HepG2 (cell line): ENCODE results near the gene MTHFD1L. TPM values are rescaled to one million over a fixed set of nuclear protein-coding genes. Genes with fewer than 3 reads are reported as not detected.

Experiments used
- EP300 ChIP-seq, 3 experiments: sonication (generic) in 1 of 3; formaldehyde crosslinking in 1 of 3; IDR thresholded peaks; 2 replicates each; pipeline versions ENCODE4 v1.5.1 to v1.6.1; 2011 to 2020; ENCODE audit warnings: low read depth in 2 of 3, low read length in 2 of 3, borderline replicate concordance in 1 of 3, improper control_type of control experiment in 1 of 3, mild to moderate bottlenecking in 1 of 3, missing genetic modification reagents in 1 of 3, moderate library complexity in 1 of 3
- HNRNPLL ChIP-seq: fragments of 200-400 bp; formaldehyde crosslinking; IDR thresholded peaks from 2 replicates; pipeline ENCODE4 v1.6.1; 2017; ENCODE audit warnings: mild to moderate bottlenecking, low read depth, low read length; ENCODE audit not compliant: poor library complexity, severe bottlenecking
- JUND ChIP-seq: sonication (generic); formaldehyde crosslinking; IDR thresholded peaks from 2 replicates; pipeline ENCODE4 v1.8.0; 2022; ENCODE audit warnings: mild to moderate bottlenecking, missing genetic modification reagents
- LCORL ChIP-seq, 2 experiments: fragments of 450-650 bp in 1 of 2; sonication (generic) in 1 of 2; formaldehyde crosslinking in 1 of 2; IDR thresholded peaks; 2 replicates each; pipeline versions ENCODE4 v1.5.0 to v1.6.1; 2017 to 2020; ENCODE audit warnings: antibody characterized with exemption in 1 of 2, missing genetic modification reagents in 1 of 2
- RXRB ChIP-seq: IDR thresholded peaks from 2 replicates; pipeline ENCODE4 v1.6.1; 2016; ENCODE audit warnings: borderline replicate concordance, missing genetic modification reagents, missing compliant biosample characterization
- SOX13 ChIP-seq, 3 experiments: fragments of 450-650 bp in 1 of 3; sonication (generic) in 1 of 3; formaldehyde crosslinking in 1 of 3; IDR thresholded peaks in 2 of 3; conservative IDR thresholded peaks in 1 of 3; 2 replicates each; pipeline versions ENCODE4 v1.5.0 to v1.6.1; 2016 to 2020; ENCODE audit warnings: antibody characterized with exemption in 1 of 3, mild to moderate bottlenecking in 1 of 3, missing compliant biosample characterization in 1 of 3, missing genetic modification reagents in 1 of 3, moderate library complexity in 1 of 3
- TFDP2 ChIP-seq: sonication (generic); formaldehyde crosslinking; IDR thresholded peaks from 2 replicates; pipeline ENCODE4 v1.4.0; 2020; ENCODE audit warnings: missing genetic modification reagents
- ZFP91 ChIP-seq: sonication (generic); formaldehyde crosslinking; IDR thresholded peaks from 2 replicates; pipeline ENCODE4 v1.9.0; 2022; ENCODE audit warnings: missing genetic modification reagents, mild to moderate bottlenecking, borderline replicate concordance
- ZNF414 ChIP-seq: sonication (generic); formaldehyde crosslinking; IDR thresholded peaks from 2 replicates; pipeline ENCODE4 v1.5.0; 2020; ENCODE audit warnings: missing genetic modification reagents
- ZNF430 ChIP-seq: sonication (generic); formaldehyde crosslinking; IDR thresholded peaks from 2 replicates; pipeline ENCODE4 v1.9.0; 2021; ENCODE audit warnings: mild to moderate bottlenecking, missing genetic modification reagents
- ZNF563 ChIP-seq: sonication (generic); formaldehyde crosslinking; IDR thresholded peaks from 2 replicates; pipeline ENCODE4 v1.8.0; 2022; ENCODE audit warnings: mild to moderate bottlenecking, moderate library complexity, missing genetic modification reagents
- ZNF607 ChIP-seq: sonication (generic); formaldehyde crosslinking; IDR thresholded peaks from 2 replicates; pipeline ENCODE4 v1.5.1; 2020; ENCODE audit warnings: missing genetic modification reagents, mild to moderate bottlenecking, borderline replicate concordance
- ZNF609 ChIP-seq: sonication (generic); formaldehyde crosslinking; IDR thresholded peaks from 2 replicates; pipeline ENCODE4 v1.4.0; 2020; ENCODE audit warnings: mild to moderate bottlenecking, missing genetic modification reagents, borderline replicate concordance
- ZSCAN20 ChIP-seq: sonication (generic); formaldehyde crosslinking; IDR thresholded peaks from 2 replicates; pipeline ENCODE4 v1.4.0; 2020; ENCODE audit warnings: missing genetic modification reagents, mild to moderate bottlenecking, borderline replicate concordance
- ZUFSP ChIP-seq: sonication (generic); formaldehyde crosslinking; IDR thresholded peaks from 2 replicates; pipeline ENCODE4 v1.9.0; 2021; ENCODE audit warnings: missing genetic modification reagents, mild to moderate bottlenecking, borderline replicate concordance
- polyA plus RNA-seq, 8 experiments: library from polyadenylated mRNA; depleted of rRNA in 3 of 8; stranded (reverse) in 7 of 8; unstranded in 1 of 8; fragments of >200 nt; fragmentation: Illumina TruSeq in 4 of 8; extraction: Trizol in 4 of 8; gene quantifications; 2 replicates each; pipeline versions ENCODE4 v1.2.1 to v1.2.3, GENCODE V29; 2011 to 2016; ENCODE audit warnings: low read depth in 4 of 8, missing spikeins in 1 of 8, mixed read lengths in 1 of 8; ENCODE audit not compliant: insufficient read depth in 1 of 8
- total RNA-seq, 5 experiments: library from RNA; depleted of rRNA; stranded (reverse); fragments of >200 nt; fragmentation: Illumina TruSeq; extraction: Trizol; gene quantifications; 2 replicates each; pipeline ENCODE4 v1.2.3, GENCODE V29; 2016; ENCODE audit warnings: low read depth in 1 of 5

MTHFD1L gene
- total and polyA plus RNA-seq, 2 of the 13 experiments (the other 11 are each of a cell fraction or from before 2014, with no cell fraction given) = 24.0 to 39.6 TPM

- TF ChIP-seq SOX13 (IDR thresholded peaks at IDR 0.05) = peak; percentile 58; the same call in 1 of the 2 replicates
- peak in 1 of 2 experiments; percentile 66; a peak in 2 of 4 replicates for TF ChIP-seq SOX13 (CRISPR knock-in tag; conservative IDR thresholded peaks at IDR 0.05 in 1 of 2, IDR thresholded peaks at IDR 0.05 in 1 of 2)
- TF ChIP-seq ZSCAN20 = 0 out of 2 replicates have a peak, but pooled peaks have one; percentile 50
- no peak for TF ChIP-seq LCORL (IDR thresholded peaks at IDR 0.05)
- TF ChIP-seq LCORL (CRISPR knock-in tag; IDR thresholded peaks at IDR 0.05) = peak; percentile 53; the same call in 1 of the 2 replicates
- TF ChIP-seq ZNF609 (CRISPR knock-in tag) = no peak
- no peak for TF ChIP-seq TFDP2 (CRISPR knock-in tag)
- TF ChIP-seq ZNF607 (CRISPR knock-in tag) = peak; percentile 71; the same call in 1 of the 2 replicates
- TF ChIP-seq ZNF430 = no peak
- TF ChIP-seq RXRB (CRISPR knock-in tag) = peak; percentile 24; the same call in 1 of the 2 replicates
- TF ChIP-seq ZNF414 (CRISPR knock-in tag) = no peak
- no peak for TF ChIP-seq ZFP91 (CRISPR knock-in tag)
- TF ChIP-seq ZUFSP = no peak
- 0 out of 2 replicates have a peak, but pooled peaks have one; percentile 23 for TF ChIP-seq ZNF563 (CRISPR knock-in tag)
- no peak for TF ChIP-seq HNRNPLL
- no peak for TF ChIP-seq JUND
- TF ChIP-seq EP300 (IDR thresholded peaks at IDR 0.05; ENCODE audit: low read depth in 2 of 2, low read length in 2 of 2) = 0 out of 4 replicates have a peak, but pooled peaks of 1 of the 2 experiments have one; percentile 21
- TF ChIP-seq EP300 (CRISPR knock-in tag; IDR thresholded peaks at IDR 0.05; ENCODE audit: borderline replicate concordance) = no peak
Observed at GRCh38 chr6:151136141-151136755, 270.7 kb downstream of the MTHFD1L start (continued).
